Chondrocyte (in vitro differentiated cells): ENCODE results near the gene RPTOR. TPM values are rescaled to one million over a fixed set of nuclear protein-coding genes. Genes with fewer than 3 reads are reported as not detected.

Experiments
- DNase-seq: peaks from one replicate; pipeline ENCODE4 v3.0.0; 2021; ENCODE audit warnings: mixed read lengths, low spot score
- H3K27ac Mint-ChIP-seq: one replicate; pipeline ENCODE4 v1.8.0; 2021; ENCODE audit warnings: mild to moderate bottlenecking, moderate library complexity, mixed read lengths; ENCODE audit not compliant: unreplicated experiment
- H3K27me3 Mint-ChIP-seq: 2 replicates; pipeline ENCODE4 v1.8.0; 2021; ENCODE audit warnings: low read depth, mixed read lengths
- H3K36me3 Mint-ChIP-seq: 2 replicates; pipeline ENCODE4 v1.8.0; 2021; ENCODE audit warnings: low read depth, mixed read lengths
- H3K4me1 Mint-ChIP-seq: 2 replicates; pipeline ENCODE4 v1.8.0; 2021; ENCODE audit warnings: low read depth, mild to moderate bottlenecking, mixed read lengths
- H3K4me3 Mint-ChIP-seq: one replicate; pipeline ENCODE4 v1.8.0; 2021; ENCODE audit warnings: mild to moderate bottlenecking, moderate library complexity, mixed read lengths; ENCODE audit not compliant: unreplicated experiment
- H3K9me3 Mint-ChIP-seq: 2 replicates; pipeline ENCODE4 v1.8.0; 2021; ENCODE audit warnings: low read depth, mixed read lengths
- total RNA-seq: library from RNA; stranded (reverse); gene quantifications from 3 replicates; pipeline ENCODE4 v1.2.1, GENCODE V29; 2021
- TF ChIP-seq, protein P1 (sequence below): fragments of 200-600 bp; sonication (generic); IDR thresholded peaks from 2 replicates; pipeline ENCODE4 v1.5.0; 2021; ENCODE audit warnings: antibody characterized with exemption, mild to moderate bottlenecking, moderate library complexity

Gene RPTOR
- total RNA-seq, 1 donor from 2014 or later = 30.9 TPM

DNA sequence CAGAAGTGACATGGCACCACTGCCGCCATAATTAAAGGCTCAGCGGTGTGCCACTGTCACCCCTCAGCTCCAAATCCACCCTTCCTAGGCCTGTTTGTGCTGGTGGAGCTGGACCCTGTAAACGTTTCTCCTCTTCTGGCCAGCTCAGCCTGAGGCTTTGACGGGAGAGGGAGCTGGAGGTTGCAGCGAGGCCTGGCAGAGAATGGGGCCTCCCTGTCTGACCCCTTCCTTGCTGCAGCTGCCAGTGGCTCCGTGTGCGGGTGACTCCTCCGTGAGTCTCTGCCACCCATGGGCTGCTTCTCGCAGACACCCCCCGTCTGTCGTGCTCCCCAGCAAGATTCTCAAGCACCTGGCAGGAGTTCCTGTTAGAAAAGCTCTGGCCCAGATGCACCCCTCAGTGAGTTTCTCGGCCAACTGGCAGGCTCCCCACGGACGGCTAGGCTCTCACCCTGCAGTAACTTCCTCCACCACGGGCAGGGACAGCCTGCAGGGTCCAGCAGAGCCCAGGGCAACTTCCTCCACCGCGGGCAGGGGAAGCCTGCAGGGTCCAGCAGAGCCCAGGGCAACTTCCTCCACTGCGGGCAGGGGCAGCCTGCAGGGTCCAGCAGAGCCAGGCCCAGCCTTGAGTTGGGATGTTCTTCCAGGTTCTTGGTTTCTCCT, 442.3 kb downstream of the RPTOR start:
- Mint-ChIP-seq H3K9me3 (no peaks in the 10 kb centered on the region), H3K4me1 (peaks cover 8% of the 10 kb centered on the region), H3K36me3 (no peaks in the 10 kb centered on the region), H3K27ac (no peak overlapping the region), H3K4me3 (no peak overlapping the region), H3K27me3 (no peaks in the 10 kb centered on the region)
- TF ChIP-seq, protein P1, sequence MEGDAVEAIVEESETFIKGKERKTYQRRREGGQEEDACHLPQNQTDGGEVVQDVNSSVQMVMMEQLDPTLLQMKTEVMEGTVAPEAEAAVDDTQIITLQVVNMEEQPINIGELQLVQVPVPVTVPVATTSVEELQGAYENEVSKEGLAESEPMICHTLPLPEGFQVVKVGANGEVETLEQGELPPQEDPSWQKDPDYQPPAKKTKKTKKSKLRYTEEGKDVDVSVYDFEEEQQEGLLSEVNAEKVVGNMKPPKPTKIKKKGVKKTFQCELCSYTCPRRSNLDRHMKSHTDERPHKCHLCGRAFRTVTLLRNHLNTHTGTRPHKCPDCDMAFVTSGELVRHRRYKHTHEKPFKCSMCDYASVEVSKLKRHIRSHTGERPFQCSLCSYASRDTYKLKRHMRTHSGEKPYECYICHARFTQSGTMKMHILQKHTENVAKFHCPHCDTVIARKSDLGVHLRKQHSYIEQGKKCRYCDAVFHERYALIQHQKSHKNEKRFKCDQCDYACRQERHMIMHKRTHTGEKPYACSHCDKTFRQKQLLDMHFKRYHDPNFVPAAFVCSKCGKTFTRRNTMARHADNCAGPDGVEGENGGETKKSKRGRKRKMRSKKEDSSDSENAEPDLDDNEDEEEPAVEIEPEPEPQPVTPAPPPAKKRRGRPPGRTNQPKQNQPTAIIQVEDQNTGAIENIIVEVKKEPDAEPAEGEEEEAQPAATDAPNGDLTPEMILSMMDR = no peak
- DNase-seq = no peak

DNA sequence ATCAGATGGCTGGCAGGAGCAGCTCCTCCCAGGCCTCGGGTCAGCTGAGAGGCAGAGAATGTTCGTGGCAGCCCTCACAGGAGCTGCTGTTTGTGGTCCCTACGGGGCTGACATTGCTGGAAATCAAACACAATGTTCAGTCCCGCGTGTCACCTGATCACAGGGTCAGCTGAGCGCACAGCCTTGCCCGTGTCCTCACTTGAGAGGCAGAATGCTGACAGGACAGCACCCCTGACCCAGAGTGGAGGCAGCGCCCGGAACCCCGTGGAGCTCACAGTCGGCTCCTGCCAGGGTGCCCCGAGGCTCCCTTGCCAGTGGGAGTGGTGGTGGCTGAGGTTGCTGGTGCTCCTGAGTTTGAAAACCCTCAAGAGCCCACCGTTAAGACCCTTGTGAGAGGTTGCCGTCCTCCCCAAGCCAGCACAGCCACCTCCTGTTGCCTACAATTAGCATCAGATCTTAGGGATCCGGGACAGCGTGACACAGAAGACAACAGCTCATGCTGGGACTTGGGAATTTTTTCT, 443.4 kb downstream of the RPTOR start:
- Mint-ChIP-seq H3K27ac (no peak overlapping the region), H3K9me3 (no peaks in the 10 kb centered on the region), H3K27me3 (no peaks in the 10 kb centered on the region), H3K36me3 (no peaks in the 10 kb centered on the region), H3K4me1 (peaks cover 13% of the 10 kb centered on the region), H3K4me3 (no peak overlapping the region)
- TF ChIP-seq, protein P1 = no peak
- no peak for DNase-seq

DNA sequence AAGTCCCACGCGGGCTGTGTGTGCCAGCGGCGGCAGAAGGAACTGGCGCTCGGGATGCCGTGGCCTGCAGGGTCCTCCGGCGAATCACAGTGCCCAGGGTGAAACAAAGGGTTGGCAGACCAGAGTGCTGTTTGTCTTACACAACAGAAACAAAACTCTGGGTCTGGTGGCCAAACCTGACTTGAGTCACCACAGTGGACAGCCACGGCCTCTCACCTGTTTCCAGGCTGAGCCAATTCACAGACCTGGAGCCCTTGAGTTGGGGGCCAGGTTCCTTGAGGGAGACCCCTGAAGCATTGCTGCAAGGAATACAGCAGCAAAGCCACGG, 444.9 kb downstream of the RPTOR start:
- TF ChIP-seq, protein P1 = no peak
- Mint-ChIP-seq H3K9me3 (no peaks in the 10 kb centered on the region), H3K36me3 (no peaks in the 10 kb centered on the region), H3K27ac (no peak overlapping the region), H3K4me3 (no peak overlapping the region), H3K4me1 (peaks cover 21% of the 10 kb centered on the region), H3K27me3 (no peaks in the 10 kb centered on the region)
- no peak for DNase-seq

DNA sequence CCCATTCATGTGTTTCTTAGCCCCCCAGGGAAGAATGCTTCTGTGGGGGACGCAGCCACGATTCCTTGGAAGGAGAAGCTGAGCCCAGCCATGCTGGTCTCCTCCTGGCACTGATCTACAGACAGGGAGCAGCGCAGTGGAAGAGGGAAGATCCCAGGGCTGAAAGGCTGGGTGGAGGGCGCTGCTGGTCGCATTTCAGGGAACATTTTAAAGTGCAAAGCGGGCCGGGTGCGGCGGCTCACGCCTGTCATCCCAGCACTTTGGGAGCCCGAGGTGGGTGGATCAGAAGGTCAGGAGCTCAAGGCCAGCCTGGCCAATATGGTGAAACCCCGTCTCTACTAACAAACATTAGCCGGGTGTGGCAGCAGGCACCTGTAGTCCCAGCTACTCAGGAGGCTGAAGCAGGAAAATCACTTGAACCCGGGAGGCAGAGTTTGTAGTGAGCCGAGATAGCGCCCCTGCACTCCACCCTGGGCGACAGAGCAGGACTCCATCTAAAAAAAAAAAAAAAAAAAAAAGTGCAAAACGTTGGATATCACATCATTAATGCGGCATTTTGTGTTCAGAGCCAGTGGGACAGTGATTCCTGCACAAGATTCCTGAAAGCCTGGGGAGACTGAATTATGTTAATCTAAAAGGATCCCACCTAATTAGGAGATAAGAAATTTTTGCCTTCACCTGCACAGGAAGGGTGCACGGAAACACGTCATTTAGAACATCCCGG, 446.4 kb downstream of the RPTOR start:
- DNase-seq = no peak
- peaks cover 5% of the 10 kb centered on the region for H3K36me3 Mint-ChIP-seq
- H3K27me3 Mint-ChIP-seq = no peaks in the 10 kb centered on the region
- TF ChIP-seq, protein P1 = no peak
- no peak overlapping the region for H3K27ac Mint-ChIP-seq
- peaks cover 17% of the 10 kb centered on the region for H3K4me1 Mint-ChIP-seq
- no peaks in the 10 kb centered on the region for H3K9me3 Mint-ChIP-seq
- peak overlapping the region; percentile 62 for H3K4me3 Mint-ChIP-seq

DNA sequence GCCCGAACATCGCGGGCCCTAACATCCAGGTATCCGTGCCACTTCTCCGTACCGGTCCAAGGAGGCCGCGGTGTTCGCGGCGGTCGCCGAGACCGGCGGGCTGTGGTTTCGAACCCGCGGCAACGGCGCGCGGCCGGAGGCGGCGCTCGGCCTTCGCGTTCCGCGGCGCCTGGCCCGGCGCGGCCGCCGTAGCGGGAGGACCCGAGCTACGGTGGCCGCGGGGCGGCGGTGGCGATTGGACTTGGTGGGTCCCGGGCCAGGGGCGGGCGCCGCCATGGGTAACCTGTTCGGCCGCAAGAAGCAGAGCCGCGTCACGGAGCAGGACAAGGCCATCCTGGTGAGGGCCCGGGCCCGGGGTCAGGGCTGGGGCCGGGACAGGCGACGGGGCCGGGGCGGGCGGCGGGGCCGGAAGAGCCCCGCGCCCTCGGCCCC, 447.0 kb downstream of the RPTOR start, which contains the start of gene CHMP6:
TSS of gene CHMP6 (plus strand) at position 197 of the 432 bp plus-strand sequence. CDS start at position 275, 78 bp downstream.
- H3K9me3 Mint-ChIP-seq = no peaks in the 10 kb centered on the region
- no peaks in the 10 kb centered on the region for H3K27me3 Mint-ChIP-seq

More for the DNA sequence above, 447.0 kb downstream of the RPTOR start, which contains the start of gene CHMP6:
- Mint-ChIP-seq H3K4me1 (peaks cover 17% of the 10 kb centered on the region), H3K36me3 (peaks cover 8% of the 10 kb centered on the region), H3K4me3 (peak within 1 kb of the TSS; percentile 64), H3K27ac (no peak within 1 kb of the TSS)
- TF ChIP-seq, protein P1 = peak; percentile 55
- DNase-seq = no peak
